ENCODE measurements around the gene WDR86. TPM values are rescaled to one million over a fixed set of nuclear protein-coding genes. Genes with fewer than 3 reads are reported as not detected.

The WDR86 gene
- polyA plus RNA-seq, 1 donor from 2014 or later: 46.2 TPM

DNA sequence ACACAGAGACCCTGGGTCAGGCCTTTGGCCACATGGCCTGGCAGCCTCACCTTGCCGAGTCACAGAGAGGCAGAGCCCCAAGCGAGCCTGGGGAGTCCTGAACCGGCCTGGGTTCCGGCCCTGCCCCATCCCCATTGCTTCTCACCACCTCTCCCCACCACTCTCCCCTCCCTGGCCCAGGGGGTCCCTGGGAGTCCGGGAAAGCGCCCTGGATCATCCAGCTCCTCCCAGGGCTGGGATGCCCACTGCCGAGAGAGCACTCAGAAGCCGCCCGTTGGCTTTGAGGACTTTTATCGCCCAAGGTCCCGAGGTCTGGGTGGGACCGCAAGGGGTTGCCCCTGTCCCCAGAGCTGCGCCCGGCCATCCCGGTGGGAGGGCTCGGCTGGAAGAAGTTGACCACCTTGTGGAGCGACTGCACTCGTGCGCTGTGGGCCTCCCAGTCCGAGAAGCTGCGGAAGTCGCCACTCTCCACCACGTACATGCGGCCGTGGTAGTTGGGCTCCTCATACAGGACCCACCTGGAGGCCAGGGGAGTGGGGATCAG, 22.0 kb upstream of the WDR86 start:
- Histone ChIP-seq H2AFZ (ENCODE audit: low read depth, low read length) (no peak overlapping the region), H3F3A (ENCODE audit: insufficient read depth, low read length, poor library complexity, severe bottlenecking) (no peaks in the 10 kb centered on the region), H4K20me1 (ENCODE audit: insufficient read depth) (no peaks in the 10 kb centered on the region), H3K9ac (ENCODE audit: low read length) (no peak overlapping the region), H3K9me3 (ENCODE audit: low read length) (peaks cover 5% of the 10 kb centered on the region), H3K27ac (ENCODE audit: low read length) (no peak overlapping the region), H3K4me2 (ENCODE audit: low read length) (no peak overlapping the region), H3K27me3 (ENCODE audit: insufficient read depth, low read depth, low read length) (no peaks in the 10 kb centered on the region), H3K36me3 (ENCODE audit: insufficient read depth, low read length) (no peaks in the 10 kb centered on the region), H3K79me2 (replicated peaks; ENCODE audit: insufficient read depth, low read length) (no peaks in the 10 kb centered on the region), H3K9me2 (ENCODE audit: insufficient read depth, low read length) (no peaks in the 10 kb centered on the region), H3K4me3 (ENCODE audit: low read length) (no peak overlapping the region)
- TF ChIP-seq SMC3 (conservative IDR thresholded peaks at IDR 0.05; ENCODE audit: poor library complexity) (no peak), POLR2AphosphoS5 (IDR thresholded peaks at IDR 0.05) (no peak), EP300 (conservative IDR thresholded peaks at IDR 0.05; ENCODE audit: poor library complexity, severe bottlenecking) (no peak), MXI1 (conservative IDR thresholded peaks at IDR 0.05; ENCODE audit: poor library complexity, severe bottlenecking) (no peak), EZH2 (IDR thresholded peaks at IDR 0.05; ENCODE audit: borderline replicate concordance, insufficient read depth, low read length, poor library complexity, severe bottlenecking) (no peak), TAF1 (IDR thresholded peaks at IDR 0.05; ENCODE audit: low read depth) (no peak), RAD21 (conservative IDR thresholded peaks at IDR 0.05) (no peak)
- TF ChIP-seq, protein P1, sequence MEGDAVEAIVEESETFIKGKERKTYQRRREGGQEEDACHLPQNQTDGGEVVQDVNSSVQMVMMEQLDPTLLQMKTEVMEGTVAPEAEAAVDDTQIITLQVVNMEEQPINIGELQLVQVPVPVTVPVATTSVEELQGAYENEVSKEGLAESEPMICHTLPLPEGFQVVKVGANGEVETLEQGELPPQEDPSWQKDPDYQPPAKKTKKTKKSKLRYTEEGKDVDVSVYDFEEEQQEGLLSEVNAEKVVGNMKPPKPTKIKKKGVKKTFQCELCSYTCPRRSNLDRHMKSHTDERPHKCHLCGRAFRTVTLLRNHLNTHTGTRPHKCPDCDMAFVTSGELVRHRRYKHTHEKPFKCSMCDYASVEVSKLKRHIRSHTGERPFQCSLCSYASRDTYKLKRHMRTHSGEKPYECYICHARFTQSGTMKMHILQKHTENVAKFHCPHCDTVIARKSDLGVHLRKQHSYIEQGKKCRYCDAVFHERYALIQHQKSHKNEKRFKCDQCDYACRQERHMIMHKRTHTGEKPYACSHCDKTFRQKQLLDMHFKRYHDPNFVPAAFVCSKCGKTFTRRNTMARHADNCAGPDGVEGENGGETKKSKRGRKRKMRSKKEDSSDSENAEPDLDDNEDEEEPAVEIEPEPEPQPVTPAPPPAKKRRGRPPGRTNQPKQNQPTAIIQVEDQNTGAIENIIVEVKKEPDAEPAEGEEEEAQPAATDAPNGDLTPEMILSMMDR (IDR thresholded peaks at IDR 0.05; ENCODE audit: poor library complexity, severe bottlenecking): no peak
- TF ChIP-seq, protein P2, sequence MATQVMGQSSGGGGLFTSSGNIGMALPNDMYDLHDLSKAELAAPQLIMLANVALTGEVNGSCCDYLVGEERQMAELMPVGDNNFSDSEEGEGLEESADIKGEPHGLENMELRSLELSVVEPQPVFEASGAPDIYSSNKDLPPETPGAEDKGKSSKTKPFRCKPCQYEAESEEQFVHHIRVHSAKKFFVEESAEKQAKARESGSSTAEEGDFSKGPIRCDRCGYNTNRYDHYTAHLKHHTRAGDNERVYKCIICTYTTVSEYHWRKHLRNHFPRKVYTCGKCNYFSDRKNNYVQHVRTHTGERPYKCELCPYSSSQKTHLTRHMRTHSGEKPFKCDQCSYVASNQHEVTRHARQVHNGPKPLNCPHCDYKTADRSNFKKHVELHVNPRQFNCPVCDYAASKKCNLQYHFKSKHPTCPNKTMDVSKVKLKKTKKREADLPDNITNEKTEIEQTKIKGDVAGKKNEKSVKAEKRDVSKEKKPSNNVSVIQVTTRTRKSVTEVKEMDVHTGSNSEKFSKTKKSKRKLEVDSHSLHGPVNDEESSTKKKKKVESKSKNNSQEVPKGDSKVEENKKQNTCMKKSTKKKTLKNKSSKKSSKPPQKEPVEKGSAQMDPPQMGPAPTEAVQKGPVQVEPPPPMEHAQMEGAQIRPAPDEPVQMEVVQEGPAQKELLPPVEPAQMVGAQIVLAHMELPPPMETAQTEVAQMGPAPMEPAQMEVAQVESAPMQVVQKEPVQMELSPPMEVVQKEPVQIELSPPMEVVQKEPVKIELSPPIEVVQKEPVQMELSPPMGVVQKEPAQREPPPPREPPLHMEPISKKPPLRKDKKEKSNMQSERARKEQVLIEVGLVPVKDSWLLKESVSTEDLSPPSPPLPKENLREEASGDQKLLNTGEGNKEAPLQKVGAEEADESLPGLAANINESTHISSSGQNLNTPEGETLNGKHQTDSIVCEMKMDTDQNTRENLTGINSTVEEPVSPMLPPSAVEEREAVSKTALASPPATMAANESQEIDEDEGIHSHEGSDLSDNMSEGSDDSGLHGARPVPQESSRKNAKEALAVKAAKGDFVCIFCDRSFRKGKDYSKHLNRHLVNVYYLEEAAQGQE (IDR thresholded peaks at IDR 0.05; ENCODE audit: borderline replicate concordance): no peak

DNA sequence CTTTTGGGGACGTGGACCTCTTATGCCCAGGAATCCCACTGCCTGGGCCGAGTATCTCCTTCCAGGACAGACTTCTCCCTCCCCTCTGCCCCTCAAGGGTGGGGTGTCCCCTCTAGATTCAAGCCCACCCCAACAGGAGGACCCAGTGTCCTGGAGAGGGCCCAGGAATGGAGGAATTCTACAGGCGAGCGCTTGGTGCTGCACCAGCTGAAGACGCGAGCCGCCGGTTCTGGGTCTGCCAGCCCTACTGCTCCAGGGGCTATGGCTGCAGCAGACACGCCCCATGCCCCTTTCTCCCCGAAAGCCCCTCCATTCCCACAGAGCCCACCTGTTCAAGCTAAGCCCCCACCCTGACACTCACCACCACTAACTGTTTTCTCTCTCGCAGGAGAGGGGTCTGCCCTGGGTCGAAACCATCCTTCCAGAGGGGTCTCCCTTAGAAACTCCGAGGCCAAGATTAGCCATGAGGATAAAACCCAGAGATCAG, 21.5 kb upstream of the WDR86 start:
- no peak overlapping the region for H3K4me3 ChIP-seq (ENCODE audit: low read length)
- H3K9me3 ChIP-seq (ENCODE audit: low read length): peaks cover 5% of the 10 kb centered on the region
- no peak for TF ChIP-seq RAD21 (conservative IDR thresholded peaks at IDR 0.05)
- TF ChIP-seq MXI1 (conservative IDR thresholded peaks at IDR 0.05; ENCODE audit: poor library complexity, severe bottlenecking): no peak
- no peak for TF ChIP-seq SMC3 (conservative IDR thresholded peaks at IDR 0.05; ENCODE audit: poor library complexity)
- TF ChIP-seq TAF1 (IDR thresholded peaks at IDR 0.05; ENCODE audit: low read depth): no peak
- TF ChIP-seq EZH2 (IDR thresholded peaks at IDR 0.05; ENCODE audit: borderline replicate concordance, insufficient read depth, low read length, poor library complexity, severe bottlenecking): no peak
- no peak for TF ChIP-seq EP300 (conservative IDR thresholded peaks at IDR 0.05; ENCODE audit: poor library complexity, severe bottlenecking)
- TF ChIP-seq, protein P2 (IDR thresholded peaks at IDR 0.05; ENCODE audit: borderline replicate concordance): no peak
- no peak for TF ChIP-seq POLR2AphosphoS5 (IDR thresholded peaks at IDR 0.05)
- TF ChIP-seq, protein P1 (IDR thresholded peaks at IDR 0.05; ENCODE audit: poor library complexity, severe bottlenecking): no peak
- no peaks in the 10 kb centered on the region for H3K79me2 ChIP-seq (replicated peaks; ENCODE audit: insufficient read depth, low read length)
- H3K9me2 ChIP-seq (ENCODE audit: insufficient read depth, low read length): no peaks in the 10 kb centered on the region
- no peaks in the 10 kb centered on the region for H4K20me1 ChIP-seq (ENCODE audit: insufficient read depth)
- no peak overlapping the region for H3K4me2 ChIP-seq (ENCODE audit: low read length)
- H2AFZ ChIP-seq (ENCODE audit: low read depth, low read length): no peak overlapping the region
- no peaks in the 10 kb centered on the region for H3F3A ChIP-seq (ENCODE audit: insufficient read depth, low read length, poor library complexity, severe bottlenecking)
- H3K27me3 ChIP-seq (ENCODE audit: insufficient read depth, low read depth, low read length): no peaks in the 10 kb centered on the region
- H3K27ac ChIP-seq (ENCODE audit: low read length): no peak overlapping the region
- H3K9ac ChIP-seq (ENCODE audit: low read length): no peak overlapping the region
- H3K36me3 ChIP-seq (ENCODE audit: insufficient read depth, low read length): no peaks in the 10 kb centered on the region

Measured in neural cell (in vitro differentiated cells).